Hepatocyte (in vitro differentiated cells): Measurements from ENCODE around the gene MICALL2. TPM values are rescaled to one million over a fixed set of nuclear protein-coding genes. Genes with fewer than 3 reads are reported as not detected.

Experiments
- DNase-seq: peaks from one replicate; pipeline ENCODE4 v3.0.0-alpha.2; 2016; ENCODE audit warnings: low spot score
- H2AFZ ChIP-seq: fragments of 200-600 bp; sonication (generic); 2 replicates; pipeline ENCODE4 v1.6.0; 2016; ENCODE audit warnings: antibody characterized with exemption, mild to moderate bottlenecking
- H3K27ac ChIP-seq: fragments of 200-600 bp; sonication (generic); 2 replicates; pipeline ENCODE4 v1.5.1; 2016; ENCODE audit warnings: mild to moderate bottlenecking
- H3K27me3 ChIP-seq: fragments of 200-600 bp; sonication (generic); 2 replicates; pipeline ENCODE4 v1.6.1; 2016
- H3K36me3 ChIP-seq: fragments of 200-600 bp; sonication (generic); replicated peaks from 2 replicates; pipeline ENCODE4 v1.5.1; 2016; ENCODE audit warnings: low read depth; ENCODE audit not compliant: insufficient read depth
- H3K4me1 ChIP-seq: fragments of 200-600 bp; sonication (generic); 2 replicates; pipeline ENCODE4 v1.5.1; 2016; ENCODE audit warnings: mild to moderate bottlenecking, moderate library complexity; ENCODE audit not compliant: insufficient read depth
- H3K4me2 ChIP-seq: fragments of 200-600 bp; sonication (generic); 2 replicates; pipeline ENCODE4 v1.6.0; 2016
- H3K4me3 ChIP-seq: fragments of 200-600 bp; sonication (generic); 2 replicates; pipeline ENCODE4 v1.5.1; 2016; ENCODE audit warnings: mild to moderate bottlenecking
- H3K79me2 ChIP-seq: fragments of 200-600 bp; sonication (generic); 2 replicates; pipeline ENCODE4 v1.6.0; 2017; ENCODE audit warnings: mild to moderate bottlenecking
- H3K9me2 ChIP-seq: fragments of 200-600 bp; sonication (generic); replicated peaks from 2 replicates; pipeline ENCODE4 v1.6.0; 2017; ENCODE audit warnings: mild to moderate bottlenecking; ENCODE audit not compliant: insufficient read depth
- H3K9me3 ChIP-seq: fragments of 200-600 bp; sonication (generic); 2 replicates; pipeline ENCODE4 v1.5.1; 2016; ENCODE audit warnings: low read depth, mild to moderate bottlenecking
- H4K20me1 ChIP-seq: fragments of 200-600 bp; sonication (generic); 2 replicates; pipeline ENCODE4 v1.6.0; 2016; ENCODE audit warnings: mild to moderate bottlenecking; ENCODE audit not compliant: insufficient read depth, poor library complexity, severe bottlenecking
- EZH2 ChIP-seq: fragments of 200-600 bp; sonication (generic); IDR thresholded peaks from 2 replicates; pipeline ENCODE4 v1.6.1; 2016; ENCODE audit warnings: antibody characterized with exemption, mild to moderate bottlenecking, borderline replicate concordance
- EZH2phosphoT487 ChIP-seq: fragments of 200-600 bp; sonication (generic); IDR thresholded peaks from one replicate; pipeline ENCODE4 v1.6.1; 2018; ENCODE audit warnings: antibody characterized with exemption, mild to moderate bottlenecking, low read depth, moderate library complexity; ENCODE audit not compliant: unreplicated experiment, severe bottlenecking
- WGBS: methylation state at CpG from one replicate; pipeline ENCODE4 v1.1.6; 2016; ENCODE audit warnings: low lambda C conversion rate; ENCODE audit errors: missing lambda C conversion rate; 5-methylcytosine and 5-hydroxymethylcytosine counted together
- polyA plus RNA-seq: library from polyadenylated mRNA; unstranded; fragments of >200 nt; fragmentation: Nextera tagmentation; extraction: Ambion mirVana; gene quantifications from 2 replicates; pipeline ENCODE4 v1.2.1, GENCODE V29; 2016
- total RNA-seq: library from RNA; depleted of rRNA; stranded (reverse); fragments of >200 nt; gene quantifications from 2 replicates; pipeline ENCODE4 v1.2.3, GENCODE V29; 2014
- TF ChIP-seq, protein P1 (sequence below): fragments of 200-600 bp; sonication (generic); IDR thresholded peaks from 2 replicates; pipeline ENCODE4 v1.5.1; 2016; ENCODE audit warnings: antibody characterized with exemption, mild to moderate bottlenecking; ENCODE audit not compliant: poor library complexity

MICALL2 gene
- total and polyA plus RNA-seq, 2 experiments from 2014 or later = 16.4 to 28.2 TPM

- WGBS = 95% methylated on average over 28 of the region's 28 CpGs
- Histone ChIP-seq H3K9me2 (no peaks in the 10 kb centered on the region), H4K20me1 (no peaks in the 10 kb centered on the region), H3K9me3 (no peaks in the 10 kb centered on the region), H2AFZ (no peak overlapping the region), H3K79me2 (no peaks in the 10 kb centered on the region), H3K4me3 (no peak overlapping the region), H3K4me1 (no peaks in the 10 kb centered on the region), H3K4me2 (no peak overlapping the region), H3K27ac (no peak overlapping the region), H3K36me3 (no peaks in the 10 kb centered on the region), H3K27me3 (peaks cover 11% of the 10 kb centered on the region)
- no peak for TF ChIP-seq EZH2phosphoT487
- TF ChIP-seq, protein P1, sequence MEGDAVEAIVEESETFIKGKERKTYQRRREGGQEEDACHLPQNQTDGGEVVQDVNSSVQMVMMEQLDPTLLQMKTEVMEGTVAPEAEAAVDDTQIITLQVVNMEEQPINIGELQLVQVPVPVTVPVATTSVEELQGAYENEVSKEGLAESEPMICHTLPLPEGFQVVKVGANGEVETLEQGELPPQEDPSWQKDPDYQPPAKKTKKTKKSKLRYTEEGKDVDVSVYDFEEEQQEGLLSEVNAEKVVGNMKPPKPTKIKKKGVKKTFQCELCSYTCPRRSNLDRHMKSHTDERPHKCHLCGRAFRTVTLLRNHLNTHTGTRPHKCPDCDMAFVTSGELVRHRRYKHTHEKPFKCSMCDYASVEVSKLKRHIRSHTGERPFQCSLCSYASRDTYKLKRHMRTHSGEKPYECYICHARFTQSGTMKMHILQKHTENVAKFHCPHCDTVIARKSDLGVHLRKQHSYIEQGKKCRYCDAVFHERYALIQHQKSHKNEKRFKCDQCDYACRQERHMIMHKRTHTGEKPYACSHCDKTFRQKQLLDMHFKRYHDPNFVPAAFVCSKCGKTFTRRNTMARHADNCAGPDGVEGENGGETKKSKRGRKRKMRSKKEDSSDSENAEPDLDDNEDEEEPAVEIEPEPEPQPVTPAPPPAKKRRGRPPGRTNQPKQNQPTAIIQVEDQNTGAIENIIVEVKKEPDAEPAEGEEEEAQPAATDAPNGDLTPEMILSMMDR = no peak
- DNase-seq = no peak
Observed at GRCh38 chr7:1411414-1411813, 47.9 kb downstream of the MICALL2 start.

- 69% methylated on average over 12 of the region's 12 CpGs for WGBS
- Histone ChIP-seq H3K36me3 (no peaks in the 10 kb centered on the region), H2AFZ (no peak overlapping the region), H3K9me3 (no peaks in the 10 kb centered on the region), H3K4me2 (no peak overlapping the region), H3K4me1 (no peaks in the 10 kb centered on the region), H3K9me2 (no peaks in the 10 kb centered on the region), H3K79me2 (no peaks in the 10 kb centered on the region), H3K4me3 (no peak overlapping the region), H4K20me1 (no peaks in the 10 kb centered on the region), H3K27me3 (peaks cover 14% of the 10 kb centered on the region), H3K27ac (no peak overlapping the region)
- DNase-seq = no peak
- TF ChIP-seq EZH2phosphoT487 = no peak
- TF ChIP-seq, protein P1 = no peak
- TF ChIP-seq EZH2 = no peak
Observed at GRCh38 chr7:1410992-1411391, 48.3 kb downstream of the MICALL2 start.

GRCh38 chr7:1409555-1409954 lies 49.7 kb downstream of the MICALL2 start:
- Histone ChIP-seq H3K4me3 (no peak overlapping the region), H2AFZ (no peak overlapping the region), H4K20me1 (no peaks in the 10 kb centered on the region), H3K36me3 (no peaks in the 10 kb centered on the region), H3K4me2 (no peak overlapping the region), H3K27me3 (peaks cover 24% of the 10 kb centered on the region), H3K79me2 (no peaks in the 10 kb centered on the region), H3K27ac (no peak overlapping the region), H3K9me3 (no peaks in the 10 kb centered on the region), H3K9me2 (no peaks in the 10 kb centered on the region), H3K4me1 (no peaks in the 10 kb centered on the region)
- TF ChIP-seq, protein P1 = no peak
- no peak for TF ChIP-seq EZH2phosphoT487
- TF ChIP-seq EZH2 = no peak
- DNase-seq = no peak
- WGBS = 60% methylated on average over 7 of the region's 7 CpGs

GRCh38 chr7:1408466-1408865 lies 50.8 kb downstream of the MICALL2 start:
- no peaks in the 10 kb centered on the region for H3K9me3 ChIP-seq
- no peak for DNase-seq
- WGBS = 90% methylated on average over 8 of the region's 8 CpGs
- H3K27ac ChIP-seq = no peak overlapping the region
- H4K20me1 ChIP-seq = no peaks in the 10 kb centered on the region
- H3K79me2 ChIP-seq = no peaks in the 10 kb centered on the region
- TF ChIP-seq EZH2 = no peak
- TF ChIP-seq, protein P1 = no peak
- no peak for TF ChIP-seq EZH2phosphoT487
- no peak overlapping the region for H2AFZ ChIP-seq
- no peaks in the 10 kb centered on the region for H3K9me2 ChIP-seq
- H3K4me2 ChIP-seq = no peak overlapping the region
- no peaks in the 10 kb centered on the region for H3K4me1 ChIP-seq
- H3K27me3 ChIP-seq = peaks cover 35% of the 10 kb centered on the region
- H3K36me3 ChIP-seq = no peaks in the 10 kb centered on the region
- no peak overlapping the region for H3K4me3 ChIP-seq
